Epithelial cell of esophagus (primary cell): ENCODE measurements around the gene TNS3.
A peak's percentile ranks its signal among the peaks of the same experiment; 100 is the strongest.

Experiments used
- DNase-seq: peaks from one replicate; pipeline ENCODE4 v3.0.0; 2010; ENCODE audit warnings: low read depth
- H3K4me3 ChIP-seq: 2 replicates; pipeline ENCODE4 v1.5.1; 2011; ENCODE audit warnings: mild to moderate bottlenecking, low read length, control low read depth
- CTCF ChIP-seq: IDR thresholded peaks from 2 replicates; pipeline ENCODE4 v1.5.1; 2011; ENCODE audit warnings: low read depth, mild to moderate bottlenecking, low read length, control low read depth, inconsistent platforms; ENCODE audit not compliant: insufficient read depth; ENCODE audit errors: missing control alignments

Gene TNS3

GRCh38 chr7:47579458-47579857 is 2.5 kb downstream of the TNS3 start:
- TF ChIP-seq CTCF, result no peak
- no peak for DNase-seq
- no peak overlapping the region for H3K4me3 ChIP-seq

GRCh38 chr7:47578579-47579270 is 3.2 kb downstream of the TNS3 start:
- TF ChIP-seq CTCF, result no peak
- peak; percentile 43 for DNase-seq
- no peak overlapping the region for H3K4me3 ChIP-seq

- no peak for TF ChIP-seq CTCF
- no peak overlapping the region for H3K4me3 ChIP-seq
- no peak for DNase-seq
Measured at GRCh38 chr7:47577321-47577919, 4.5 kb downstream of the TNS3 start.

GRCh38 chr7:47576866-47577306 is 5.0 kb downstream of the TNS3 start:
- no peak for TF ChIP-seq CTCF
- H3K4me3 ChIP-seq, result no peak overlapping the region
- DNase-seq, result no peak

- TF ChIP-seq CTCF, result no peak
- H3K4me3 ChIP-seq, result no peak overlapping the region
- DNase-seq, result peak; percentile 71
Measured at GRCh38 chr7:47576031-47576865, 5.7 kb downstream of the TNS3 start.

GRCh38 chr7:47574482-47575329 is 7.2 kb downstream of the TNS3 start:
- DNase-seq, result peak; percentile 65
- TF ChIP-seq CTCF, result no peak
- H3K4me3 ChIP-seq, result no peak overlapping the region
